ENCODE measurements around the gene DGKH.
A peak's percentile ranks its signal among the peaks of the same experiment; 100 is the strongest.

The DGKH gene

DNA sequence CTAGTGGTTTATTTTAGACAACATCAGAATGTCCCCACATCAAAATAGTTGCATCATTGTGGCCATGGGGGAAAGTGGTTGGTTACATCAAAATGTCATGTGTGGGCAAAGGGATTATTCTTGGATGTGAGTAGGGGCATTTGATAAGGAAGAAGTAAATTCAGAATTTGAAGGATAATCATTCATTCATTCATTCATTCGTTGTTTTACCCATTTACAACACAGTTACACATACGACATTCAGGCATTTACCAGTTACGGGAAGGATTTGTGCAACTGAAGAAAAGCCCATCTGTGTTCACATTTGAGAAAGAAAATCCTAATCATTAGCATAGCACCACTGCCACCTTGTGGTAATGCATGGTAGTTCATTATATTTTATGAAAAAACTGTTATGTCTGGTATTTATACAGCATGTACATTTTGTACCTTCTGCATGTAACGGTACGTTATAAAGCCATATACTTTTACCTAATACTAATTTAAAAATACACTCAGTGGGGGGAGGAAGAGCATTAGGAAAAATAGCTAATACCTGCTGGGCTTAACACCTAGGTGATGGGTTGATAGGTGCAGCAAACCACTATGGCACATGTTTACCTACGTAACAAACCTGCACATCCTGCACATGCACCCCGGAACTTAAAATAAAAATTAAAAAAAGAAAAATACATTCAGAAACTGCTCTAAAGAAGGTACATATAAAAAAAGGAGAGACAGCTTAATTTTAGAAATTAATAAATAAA lies 62.1 kb downstream of the DGKH start:
- peak; percentile 54 for DNase-seq (ENCODE audit: low read depth)
- TF ChIP-seq, protein P1, sequence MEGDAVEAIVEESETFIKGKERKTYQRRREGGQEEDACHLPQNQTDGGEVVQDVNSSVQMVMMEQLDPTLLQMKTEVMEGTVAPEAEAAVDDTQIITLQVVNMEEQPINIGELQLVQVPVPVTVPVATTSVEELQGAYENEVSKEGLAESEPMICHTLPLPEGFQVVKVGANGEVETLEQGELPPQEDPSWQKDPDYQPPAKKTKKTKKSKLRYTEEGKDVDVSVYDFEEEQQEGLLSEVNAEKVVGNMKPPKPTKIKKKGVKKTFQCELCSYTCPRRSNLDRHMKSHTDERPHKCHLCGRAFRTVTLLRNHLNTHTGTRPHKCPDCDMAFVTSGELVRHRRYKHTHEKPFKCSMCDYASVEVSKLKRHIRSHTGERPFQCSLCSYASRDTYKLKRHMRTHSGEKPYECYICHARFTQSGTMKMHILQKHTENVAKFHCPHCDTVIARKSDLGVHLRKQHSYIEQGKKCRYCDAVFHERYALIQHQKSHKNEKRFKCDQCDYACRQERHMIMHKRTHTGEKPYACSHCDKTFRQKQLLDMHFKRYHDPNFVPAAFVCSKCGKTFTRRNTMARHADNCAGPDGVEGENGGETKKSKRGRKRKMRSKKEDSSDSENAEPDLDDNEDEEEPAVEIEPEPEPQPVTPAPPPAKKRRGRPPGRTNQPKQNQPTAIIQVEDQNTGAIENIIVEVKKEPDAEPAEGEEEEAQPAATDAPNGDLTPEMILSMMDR (IDR thresholded peaks at IDR 0.05; ENCODE audit: control insufficient read depth, extremely low read depth, insufficient read depth): peak; percentile 59
- H3K4me3 ChIP-seq (ENCODE audit: low read depth, low read length): no peak overlapping the region

DNA sequence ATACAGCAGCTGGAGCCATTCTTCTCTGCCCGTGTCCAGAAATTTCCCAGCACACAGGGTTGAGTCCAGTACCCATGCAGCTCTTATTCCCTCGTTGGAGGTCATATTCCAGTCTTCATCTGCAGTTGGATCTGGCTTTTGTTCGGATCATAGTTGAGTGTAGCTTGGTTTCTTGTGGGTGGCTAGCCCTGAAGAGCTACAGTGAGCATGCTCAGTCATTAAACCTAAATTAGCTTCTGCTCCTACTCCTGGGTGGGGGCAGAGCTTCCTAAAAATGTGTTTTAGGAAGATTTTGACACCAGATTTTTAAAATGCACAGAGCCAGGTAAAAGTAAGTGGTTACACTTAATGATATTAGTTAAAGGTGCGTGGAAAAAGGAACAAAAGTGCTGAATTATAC lies 64.4 kb downstream of the DGKH start:
- no peak overlapping the region for H3K4me3 ChIP-seq (ENCODE audit: low read depth, low read length)
- no peak for DNase-seq (ENCODE audit: low read depth)
- TF ChIP-seq, protein P1 (IDR thresholded peaks at IDR 0.05; ENCODE audit: control insufficient read depth, extremely low read depth, insufficient read depth): no peak

DNA sequence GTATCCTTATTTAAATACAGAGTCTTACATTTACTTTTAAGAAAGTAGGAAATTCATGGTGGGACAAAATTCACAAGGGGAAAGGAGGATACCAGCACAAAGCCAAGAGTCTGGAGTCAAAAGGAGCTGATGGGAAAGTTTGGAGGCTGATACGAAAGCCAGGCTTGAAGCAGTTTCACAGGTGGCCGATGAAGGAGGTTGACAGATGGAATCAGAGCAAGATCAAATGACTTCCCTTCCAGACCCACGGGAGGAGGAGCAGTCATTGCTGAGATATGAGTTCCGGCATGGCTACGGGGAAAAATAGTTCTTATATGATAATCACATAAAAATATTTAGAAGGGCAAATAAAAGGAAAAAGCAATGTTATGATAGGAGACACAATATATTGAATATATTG lies 65.0 kb downstream of the DGKH start:
- TF ChIP-seq, protein P1 (IDR thresholded peaks at IDR 0.05; ENCODE audit: control insufficient read depth, extremely low read depth, insufficient read depth): no peak
- H3K4me3 ChIP-seq (ENCODE audit: low read depth, low read length): no peak overlapping the region
- DNase-seq (ENCODE audit: low read depth): no peak

DNA sequence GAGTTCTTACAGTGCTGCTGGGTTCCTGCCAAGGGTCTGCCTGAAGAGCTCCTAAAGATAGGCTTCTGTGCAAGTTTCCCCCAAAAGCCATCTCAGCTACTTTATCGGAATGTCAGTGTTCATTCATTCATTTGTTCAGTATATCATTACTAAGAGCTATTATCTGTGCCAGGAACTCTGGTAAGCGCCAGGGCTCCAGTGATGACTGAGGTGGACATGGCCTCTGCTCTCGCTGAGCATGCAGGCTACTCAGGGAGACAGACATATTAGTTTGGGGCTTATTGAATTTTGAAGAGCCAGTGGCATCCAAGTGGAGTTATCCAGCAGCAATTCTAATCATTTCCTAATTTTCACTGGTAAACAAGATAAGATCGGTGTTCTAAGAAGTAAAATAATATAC lies 65.8 kb downstream of the DGKH start:
- H3K4me3 ChIP-seq (ENCODE audit: low read depth, low read length): no peak overlapping the region
- TF ChIP-seq, protein P1 (IDR thresholded peaks at IDR 0.05; ENCODE audit: control insufficient read depth, extremely low read depth, insufficient read depth): no peak
- no peak for DNase-seq (ENCODE audit: low read depth)

DNA sequence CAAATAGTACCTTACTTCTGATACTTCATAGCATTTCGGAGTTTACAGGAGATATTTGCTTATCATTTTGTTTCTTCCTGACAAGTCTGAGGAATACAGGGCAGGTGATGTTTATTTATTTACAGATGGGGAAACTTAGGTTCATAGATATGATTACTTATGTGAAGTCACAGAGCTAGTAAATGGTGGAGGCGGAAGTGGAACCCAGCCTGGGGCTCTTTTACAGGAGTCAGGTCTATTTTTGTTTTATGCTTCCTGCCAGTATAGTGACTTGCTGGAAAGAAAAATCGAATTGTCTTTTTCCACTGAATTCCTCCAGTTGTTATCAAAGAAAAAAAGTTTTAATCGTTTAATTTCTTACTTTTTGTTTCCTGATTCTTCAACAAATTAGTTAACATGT lies 66.5 kb downstream of the DGKH start:
- H3K4me3 ChIP-seq (ENCODE audit: low read depth, low read length): no peak overlapping the region
- TF ChIP-seq, protein P1 (IDR thresholded peaks at IDR 0.05; ENCODE audit: control insufficient read depth, extremely low read depth, insufficient read depth): no peak
- DNase-seq (ENCODE audit: low read depth): peak; percentile 64

DNA sequence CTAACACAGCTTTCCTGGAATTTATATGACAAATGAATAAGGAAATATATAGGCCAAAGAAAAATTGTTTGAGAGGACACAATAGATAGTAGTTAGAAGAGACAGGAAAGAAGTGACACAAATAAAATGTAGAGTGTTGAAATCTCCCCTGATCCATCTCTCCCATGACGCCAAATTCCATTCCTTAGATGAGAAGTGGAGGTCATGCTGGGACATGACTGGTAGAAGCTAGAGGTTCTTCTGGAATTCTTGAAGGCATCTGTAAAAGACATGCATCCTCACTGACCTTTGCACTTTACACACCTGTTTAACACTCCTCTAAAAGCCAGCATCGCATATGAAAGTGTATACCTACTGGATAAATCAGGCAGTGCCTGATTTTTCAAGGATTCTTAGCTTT lies 67.8 kb downstream of the DGKH start:
- TF ChIP-seq, protein P1 (IDR thresholded peaks at IDR 0.05; ENCODE audit: control insufficient read depth, extremely low read depth, insufficient read depth): no peak
- DNase-seq (ENCODE audit: low read depth): no peak
- H3K4me3 ChIP-seq (ENCODE audit: low read depth, low read length): no peak overlapping the region

DNA sequence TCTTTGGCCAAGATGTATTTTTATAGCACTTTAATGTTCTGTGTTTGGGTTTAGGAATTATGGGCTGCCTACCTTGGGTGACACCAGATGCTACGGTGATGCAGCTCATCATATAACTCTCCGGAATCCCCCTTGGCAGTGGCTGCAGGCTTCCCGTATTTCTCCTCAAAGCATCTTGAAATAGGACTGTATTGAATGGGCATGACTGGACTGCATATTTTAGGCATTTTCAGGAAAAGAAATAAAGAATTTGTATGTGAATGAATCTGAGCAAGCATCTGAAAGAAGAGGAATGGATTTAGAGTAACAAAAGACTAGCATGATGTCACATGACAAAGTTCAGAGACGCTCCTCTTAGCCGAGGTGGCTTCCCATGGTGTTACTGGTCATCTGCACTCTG lies 70.6 kb downstream of the DGKH start:
- TF ChIP-seq, protein P1 (IDR thresholded peaks at IDR 0.05; ENCODE audit: control insufficient read depth, extremely low read depth, insufficient read depth): no peak
- no peak for DNase-seq (ENCODE audit: low read depth)
- H3K4me3 ChIP-seq (ENCODE audit: low read depth, low read length): no peak overlapping the region
